Thoracic aorta (tissue), 2 donors: ENCODE data around the gene TMEM38A. TPM values are rescaled to one million over a fixed set of nuclear protein-coding genes. Genes with fewer than 3 reads are reported as not detected.
"Not testable (repeated sequence)": the region's sequence is repeated elsewhere in the genome, so short reads cannot be mapped to it uniquely, and the experiment has no call there.

Experiments used
- ATAC-seq: fragments of 150-250 bp; one replicate; pipeline ENCODE4 v1.8.0; 2017; ENCODE audit warnings: low read depth; ENCODE audit not compliant: insufficient number of reproducible peaks, low FRiP score
- DNase-seq: peaks from one replicate; pipeline ENCODE4 v3.0.0-alpha.2; 2020; ENCODE audit warnings: low spot score
- H3K27ac ChIP-seq, 2 donors: fragments of 200-600 bp; sonication (generic); 1 replicate in 1 of 2; 2 replicates in 1 of 2; pipeline ENCODE4 v1.5.1; 2016; ENCODE audit warnings: mild to moderate bottlenecking in 2 of 2, moderate library complexity in 2 of 2
- H3K27me3 ChIP-seq: fragments of 200-600 bp; sonication (generic); replicated peaks from 2 replicates; pipeline ENCODE4 v1.6.0; 2016; ENCODE audit warnings: mild to moderate bottlenecking; ENCODE audit not compliant: insufficient read depth
- H3K36me3 ChIP-seq: fragments of 200-600 bp; sonication (generic); one replicate; pipeline ENCODE4 v1.5.1; 2016
- H3K4me1 ChIP-seq, 2 donors: fragments of 200-600 bp; sonication (generic); 1 replicate in 1 of 2; 2 replicates in 1 of 2; pipeline versions ENCODE4 v1.5.1 to v1.6.0; 2016; ENCODE audit warnings: low read depth in 2 of 2, mild to moderate bottlenecking in 1 of 2; ENCODE audit not compliant: control insufficient read depth in 1 of 2
- H3K4me3 ChIP-seq: fragments of 200-600 bp; sonication (generic); 2 replicates; pipeline ENCODE4 v1.5.1; 2016; ENCODE audit warnings: mild to moderate bottlenecking
- H3K9me3 ChIP-seq: fragments of 200-600 bp; sonication (generic); 2 replicates; pipeline ENCODE4 v1.5.1; 2016
- CTCF ChIP-seq: fragments of 200-600 bp; sonication (generic); IDR thresholded peaks from one replicate; pipeline ENCODE4 v1.5.1; 2019; ENCODE audit warnings: antibody characterized with exemption
- total RNA-seq, 2 donors: library from RNA; depleted of rRNA; stranded (reverse); fragments of >200 nt; gene quantifications; one replicate each; pipeline versions ENCODE4 v1.1.0 to v1.2.3, GENCODE V29; 2016

The TMEM38A gene
- total RNA-seq, 2 donors from 2014 or later = 7.6 to 11.9 TPM

GRCh38 chr19:16714702-16715287, 53.9 kb downstream of the TMEM38A start:
- peak; percentile 75 for TF ChIP-seq CTCF
- DNase-seq = no peak
- Histone ChIP-seq H3K27me3 (no peaks in the 10 kb centered on the region), H3K9me3 (no peaks in the 10 kb centered on the region), H3K27ac (no peak overlapping the region), H3K36me3 (no peaks in the 10 kb centered on the region), H3K4me1 (no peaks in the 10 kb centered on the region), H3K4me3 (no peak overlapping the region)
- no peak for ATAC-seq

- no peak for DNase-seq
These were observed 54.7 kb downstream of the TMEM38A start for GRCh38 chr19:16715611-16716010.

GRCh38 chr19:16721051-16721450, 60.1 kb downstream of the TMEM38A start:
- no peaks in the 10 kb centered on the region for H3K27me3 ChIP-seq
- H3K36me3 ChIP-seq = no peaks in the 10 kb centered on the region
- ATAC-seq (no peak), DNase-seq (no peak)
- no peaks in the 10 kb centered on the region for H3K9me3 ChIP-seq
- H3K4me1 ChIP-seq = no peaks in the 10 kb centered on the region
- H3K27ac ChIP-seq = no peak overlapping the region
- no peak for TF ChIP-seq CTCF
- H3K4me3 ChIP-seq = no peak overlapping the region

More at GRCh38 chr19:16715611-16716010, 54.7 kb downstream of the TMEM38A start:
- TF ChIP-seq CTCF = no peak
- Histone ChIP-seq H3K27me3 (no peaks in the 10 kb centered on the region), H3K9me3 (no peaks in the 10 kb centered on the region), H3K27ac (no peak overlapping the region), H3K36me3 (no peaks in the 10 kb centered on the region), H3K4me1 (no peaks in the 10 kb centered on the region), H3K4me3 (no peak overlapping the region)
- no peak for ATAC-seq

- H3K4me1 ChIP-seq = peaks cover 3 to 4% of the 10 kb centered on the region in 2 donors
- no peak overlapping the region for H3K4me3 ChIP-seq
- no peaks in the 10 kb centered on the region for H3K27me3 ChIP-seq
- TF ChIP-seq CTCF = no peak
- H3K27ac ChIP-seq = no peak overlapping the region
- H3K9me3 ChIP-seq = no peaks in the 10 kb centered on the region
- no peak for ATAC-seq
- no peaks in the 10 kb centered on the region for H3K36me3 ChIP-seq
- DNase-seq = no peak
These were observed 61.7 kb downstream of the TMEM38A start for GRCh38 chr19:16722591-16722990.

- no peak for TF ChIP-seq CTCF
- Histone ChIP-seq H3K27me3 (no peaks in the 10 kb centered on the region), H3K9me3 (no peaks in the 10 kb centered on the region), H3K4me1 (peaks cover 7 to 11% of the 10 kb centered on the region in 2 donors), H3K4me3 (no peak overlapping the region), H3K27ac (no peak overlapping the region), H3K36me3 (no peaks in the 10 kb centered on the region)
- no peak for DNase-seq
- no peak for ATAC-seq
These were observed 66.0 kb downstream of the TMEM38A start for GRCh38 chr19:16726916-16727315.

- not testable (repeated sequence) for ATAC-seq, H3K27ac ChIP-seq, H3K9me3 ChIP-seq, H3K4me3 ChIP-seq, H3K36me3 ChIP-seq, H3K27me3 ChIP-seq, H3K4me1 ChIP-seq, DNase-seq
These were observed 74.8 kb downstream of the TMEM38A start for GRCh38 chr19:16735650-16736266.
